A549 (cell line): ENCODE data around the gene F2RL3. TPM values are rescaled to one million over a fixed set of nuclear protein-coding genes. Genes with fewer than 3 reads are reported as not detected.
A peak's percentile ranks its signal among the peaks of the same experiment; 100 is the strongest.

ENCODE experiments used
- ATAC-seq, 2 experiments: fragments of 200-7000 bp in 1 of 2; fragments of >200 bp in 1 of 2; cut with Nextera tagmentation in 1 of 2; cut with Tn5 transposase in 1 of 2; 3 replicates each; pipeline versions ENCODE4 v1.8.0 to v1.9.1; 2018 to 2020; ENCODE audit warnings: mild to moderate bottlenecking in 1 of 2, moderate library complexity in 1 of 2
- CTCF ChIA-PET: fragments of 300-600 bp; sonication (Branson Sonifier 250); formaldehyde crosslinking; extraction: SDS; loops from one replicate; lab custom pipeline; 2021; ENCODE audit warnings: antibody characterized with exemption, inconsistent platforms; lab: Yijun Ruan, JAX
- POLR2A ChIA-PET: fragments of 350-600 bp; formaldehyde crosslinking; extraction: SDS; loops from one replicate; lab custom pipeline; 2021; ENCODE audit warnings: antibody characterized with exemption, inconsistent platforms; lab: Yijun Ruan, JAX
- DNase-seq, 2 experiments: peaks; one replicate each; pipeline versions ENCODE4 v3.0.0 to v3.0.0-alpha.2; 2011 to 2016; ENCODE audit warnings: low read depth in 1 of 2, low spot score in 1 of 2
- FAIRE-seq: peaks from 2 replicates; lab custom pipeline; 2011; peaks lifted over from hg19 to GRCh38; lab: Jason Lieb, UNC
- H3K27ac ChIP-seq, 2 experiments: fragments of >200 bp; sonication (Bioruptor Twin); formaldehyde crosslinking; 3 replicates each; pipeline ENCODE4 v1.5.1; 2016 to 2017
- H3K4me1 ChIP-seq: fragments of >200 bp; sonication (Bioruptor Twin); formaldehyde crosslinking; 3 replicates; pipeline ENCODE4 v1.6.1; 2016
- H3K4me2 ChIP-seq: fragments of >200 bp; sonication (Bioruptor Twin); formaldehyde crosslinking; 3 replicates; pipeline ENCODE4 v1.6.1; 2016
- H3K4me3 ChIP-seq: fragments of >200 bp; sonication (Bioruptor Twin); formaldehyde crosslinking; 3 replicates; pipeline ENCODE4 v1.5.1; 2016
- H3K9me3 ChIP-seq: fragments of >200 bp; sonication (Bioruptor Twin); formaldehyde crosslinking; 3 replicates; pipeline ENCODE4 v1.6.1; 2016
- CHD4 ChIP-seq: fragments of 200-600 bp; sonication (generic); IDR thresholded peaks from 2 replicates; pipeline ENCODE4 v1.6.1; 2016; ENCODE audit warnings: antibody characterized with exemption, mild to moderate bottlenecking, borderline replicate concordance
- EP300 ChIP-seq, 2 experiments: fragments of >200 bp; sonication (Bioruptor Twin); formaldehyde crosslinking; IDR thresholded peaks; 2 replicates in 1 of 2; 3 replicates in 1 of 2; pipeline ENCODE4 v1.6.1; 2016 to 2017
- ESRRA ChIP-seq: fragments of 150-350 bp; IDR thresholded peaks from 2 replicates; pipeline ENCODE4 v1.6.1; 2014; ENCODE audit warnings: mild to moderate bottlenecking, low read length, borderline replicate concordance
- HDAC2 ChIP-seq: fragments of 200-600 bp; sonication (generic); IDR thresholded peaks from 2 replicates; pipeline ENCODE4 v1.6.1; 2016
- HEYL ChIP-seq: fragments of 250-450 bp; sonication (Bioruptor Pico); IDR thresholded peaks from 2 replicates; pipeline ENCODE4 v1.8.0; 2021; ENCODE audit warnings: mild to moderate bottlenecking, moderate library complexity
- HOXA7 ChIP-seq: fragments of 250-450 bp; sonication (Bioruptor Pico); IDR thresholded peaks from 2 replicates; pipeline ENCODE4 v1.5.0; 2020; ENCODE audit warnings: mild to moderate bottlenecking, moderate library complexity
- JUNB ChIP-seq: fragments of >200 bp; sonication (Bioruptor Twin); formaldehyde crosslinking; IDR thresholded peaks from 2 replicates; pipeline ENCODE4 v1.6.1; 2016
- MAZ ChIP-seq: fragments of 150-350 bp; IDR thresholded peaks from 2 replicates; pipeline ENCODE4 v1.6.1; 2014; ENCODE audit warnings: antibody characterized with exemption, low read depth, low read length, borderline replicate concordance
- NFE2L2 ChIP-seq: fragments of 150-350 bp; conservative IDR thresholded peaks from 2 replicates; pipeline ENCODE4 v1.6.1; 2014; ENCODE audit warnings: low read length
- PHF8 ChIP-seq: fragments of 200-600 bp; sonication (generic); IDR thresholded peaks from 2 replicates; pipeline ENCODE4 v1.6.1; 2016; ENCODE audit warnings: low read depth, mild to moderate bottlenecking, antibody characterized with exemption, moderate library complexity, borderline replicate concordance
- POLR2A ChIP-seq: IDR thresholded peaks from 2 replicates; pipeline ENCODE4 v1.6.1; 2012; ENCODE audit warnings: mild to moderate bottlenecking, low read length
- POLR2AphosphoS2 ChIP-seq: conservative IDR thresholded peaks from 2 replicates; pipeline ENCODE4 v1.6.1; 2012; ENCODE audit warnings: low read length, improper control_type of control experiment, inconsistent platforms
- RARB ChIP-seq: fragments of 250-450 bp; sonication (Bioruptor Pico); IDR thresholded peaks from 2 replicates; pipeline ENCODE4 v1.8.0; 2021; ENCODE audit warnings: mild to moderate bottlenecking, moderate library complexity
- RCOR1 ChIP-seq: fragments of 150-350 bp; IDR thresholded peaks from 2 replicates; pipeline ENCODE4 v1.6.1; 2014; ENCODE audit warnings: antibody characterized with exemption, low read length, low read depth
- SMC3 ChIP-seq: fragments of >200 bp; sonication (Bioruptor Twin); formaldehyde crosslinking; IDR thresholded peaks from 3 replicates; pipeline ENCODE4 v1.6.1; 2018; ENCODE audit warnings: inconsistent platforms
- ZFP36 ChIP-seq: fragments of 450-650 bp; IDR thresholded peaks from 2 replicates; pipeline ENCODE4 v1.6.1; 2014; ENCODE audit warnings: borderline replicate concordance; ENCODE audit not compliant: partially characterized antibody
- WGBS: methylation state at CpG from one replicate; pipeline ENCODE4 v1.1.6; 2017; ENCODE audit errors: missing lambda C conversion rate; 5-methylcytosine and 5-hydroxymethylcytosine counted together
- polyA plus RNA-seq, 4 experiments: library from polyadenylated mRNA; depleted of rRNA in 3 of 4; stranded (reverse); fragments of >200 nt; fragmentation: RNase III in 1 of 4; extraction: RNeasy Plus Mini Kit Qiagen cat#74134 plus additional on column Dnase treatment in 1 of 4; gene quantifications; 2 replicates in 3 of 4; 3 replicates in 1 of 4; pipeline ENCODE4 v1.2.3, GENCODE V29; 2011 to 2017
- TF ChIP-seq, protein P1 (sequence below): IDR thresholded peaks from 2 replicates; pipeline ENCODE4 v1.6.1; 2012
- TF ChIP-seq, protein P2 (sequence below): fragments of 200-600 bp; sonication (generic); IDR thresholded peaks from 2 replicates; pipeline ENCODE4 v1.6.1; 2016; ENCODE audit warnings: antibody characterized with exemption, mild to moderate bottlenecking, moderate library complexity
- TF ChIP-seq, protein P3 (sequence below): IDR thresholded peaks from 2 replicates; pipeline ENCODE4 v1.6.1; 2012
- TF ChIP-seq, protein P4 (sequence below): IDR thresholded peaks from 2 replicates; pipeline ENCODE4 v1.6.1; 2012; ENCODE audit warnings: low read depth, borderline replicate concordance

The F2RL3 gene
- polyA plus RNA-seq, 2 of the 4 experiments (the other 2 are of a cell fraction) = not detected

DNA sequence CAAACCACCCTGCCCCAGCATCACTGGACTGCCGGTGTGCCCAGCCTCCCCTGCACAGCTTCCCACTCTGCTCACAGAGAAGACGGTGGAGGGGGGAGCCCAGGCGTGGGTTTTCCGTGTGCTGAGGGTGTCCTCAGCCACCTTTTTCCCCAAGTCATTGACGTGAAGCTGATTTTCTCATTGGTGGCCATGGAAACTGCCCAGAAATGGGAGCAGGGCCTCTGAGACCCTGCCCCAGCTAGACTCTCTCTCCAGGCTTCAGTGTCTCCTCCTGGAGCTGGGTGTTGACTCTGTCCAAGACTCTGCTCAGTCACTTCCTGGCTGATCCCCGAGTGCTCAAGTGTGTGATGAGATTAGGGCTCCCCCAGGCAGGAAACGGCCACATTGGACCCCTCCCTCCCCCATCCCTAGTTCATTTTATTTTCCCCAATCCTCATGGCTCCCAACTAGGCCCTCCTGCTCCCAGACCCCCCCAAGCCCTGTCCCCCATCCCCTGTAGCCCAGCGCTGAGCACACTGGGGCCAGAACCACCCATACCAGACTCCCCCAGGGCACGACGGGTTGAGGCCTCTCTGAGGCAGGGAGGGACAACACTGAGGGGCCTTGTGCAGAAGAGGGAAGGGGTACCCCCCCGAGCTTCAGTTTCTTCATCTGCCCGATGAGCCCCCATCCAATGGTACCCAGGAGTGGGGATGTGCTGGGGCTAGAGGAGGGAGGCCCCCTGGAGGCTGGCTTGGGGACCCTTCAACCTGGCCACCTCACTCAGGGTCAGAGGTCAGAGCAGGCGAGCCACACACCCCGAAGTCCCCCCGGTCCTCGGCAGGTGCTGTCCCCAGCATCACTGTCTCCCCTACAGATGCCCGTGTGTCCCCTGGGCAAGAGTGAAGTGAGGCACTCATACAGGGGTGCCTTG, 1.2 kb upstream of the F2RL3 start (continued):
- TF ChIP-seq POLR2A = no peak

DNA sequence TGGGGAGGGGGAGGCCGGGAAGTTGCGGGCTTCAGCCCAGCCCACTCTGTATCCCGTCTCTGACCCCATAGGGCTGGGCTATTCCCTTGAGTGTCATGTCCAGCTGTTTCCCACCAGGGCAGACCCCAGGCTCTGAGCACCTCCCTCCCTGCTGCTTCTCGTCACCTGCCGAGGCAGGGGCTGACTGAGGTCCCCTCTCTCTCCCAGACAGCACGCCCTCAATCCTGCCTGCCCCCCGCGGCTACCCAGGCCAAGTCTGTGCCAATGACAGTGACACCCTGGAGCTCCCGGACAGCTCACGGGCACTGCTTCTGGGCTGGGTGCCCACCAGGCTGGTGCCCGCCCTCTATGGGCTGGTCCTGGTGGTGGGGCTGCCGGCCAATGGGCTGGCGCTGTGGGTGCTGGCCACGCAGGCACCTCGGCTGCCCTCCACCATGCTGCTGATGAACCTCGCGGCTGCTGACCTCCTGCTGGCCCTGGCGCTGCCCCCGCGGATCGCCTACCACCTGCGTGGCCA, 625 bp downstream of the F2RL3 start:
- H3K4me1 ChIP-seq = no peaks in the 10 kb centered on the region
- no peaks in the 10 kb centered on the region for H3K9me3 ChIP-seq
- no peak overlapping the region for H3K4me2 ChIP-seq
- POLR2A ChIA-PET = no interaction called here
- no peak for DNase-seq
- CTCF ChIA-PET = no interaction called here
- ATAC-seq = peak; percentile 25 to 32; a peak in 1 of 6 replicates
- no peak overlapping the region for H3K4me3 ChIP-seq
- H3K27ac ChIP-seq = no peak overlapping the region
- no peak for FAIRE-seq
- no peak for TF ChIP-seq EP300 (IDR thresholded peaks at IDR 0.05)
- TF ChIP-seq RARB (CRISPR knock-in tag) = no peak
- no peak for TF ChIP-seq HEYL (CRISPR knock-in tag)
- TF ChIP-seq PHF8 = no peak
- TF ChIP-seq SMC3 = no peak
- TF ChIP-seq MAZ = no peak
- TF ChIP-seq JUNB = no peak
- no peak for TF ChIP-seq ESRRA
- WGBS = 83% methylated on average over 9 of the region's 22 CpGs

DNA sequence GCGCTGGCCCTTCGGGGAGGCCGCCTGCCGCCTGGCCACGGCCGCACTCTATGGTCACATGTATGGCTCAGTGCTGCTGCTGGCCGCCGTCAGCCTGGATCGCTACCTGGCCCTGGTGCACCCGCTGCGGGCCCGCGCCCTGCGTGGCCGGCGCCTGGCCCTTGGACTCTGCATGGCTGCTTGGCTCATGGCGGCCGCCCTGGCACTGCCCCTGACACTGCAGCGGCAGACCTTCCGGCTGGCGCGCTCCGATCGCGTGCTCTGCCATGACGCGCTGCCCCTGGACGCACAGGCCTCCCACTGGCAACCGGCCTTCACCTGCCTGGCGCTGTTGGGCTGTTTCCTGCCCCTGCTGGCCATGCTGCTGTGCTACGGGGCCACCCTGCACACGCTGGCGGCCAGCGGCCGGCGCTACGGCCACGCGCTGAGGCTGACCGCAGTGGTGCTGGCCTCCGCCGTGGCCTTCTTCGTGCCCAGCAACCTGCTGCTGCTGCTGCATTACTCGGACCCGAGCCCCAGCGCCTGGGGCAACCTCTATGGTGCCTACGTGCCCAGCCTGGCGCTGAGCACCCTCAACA, 1.2 kb downstream of the F2RL3 start:
- H3K27ac ChIP-seq = no peak overlapping the region
- no peaks in the 10 kb centered on the region for H3K4me1 ChIP-seq
- WGBS = 92% methylated on average over 20 of the region's 48 CpGs
- no peak overlapping the region for H3K4me2 ChIP-seq
- H3K4me3 ChIP-seq = no peak overlapping the region
- ChIA-PET CTCF (no interaction called here), POLR2A (no interaction called here)
- FAIRE-seq (no peak), ATAC-seq (no peak), DNase-seq (no peak)
- no peak for TF ChIP-seq HDAC2
- no peak for TF ChIP-seq EP300 (IDR thresholded peaks at IDR 0.05)
- TF ChIP-seq RCOR1 = no peak
- no peak for TF ChIP-seq POLR2AphosphoS2
- TF ChIP-seq, protein P1, sequence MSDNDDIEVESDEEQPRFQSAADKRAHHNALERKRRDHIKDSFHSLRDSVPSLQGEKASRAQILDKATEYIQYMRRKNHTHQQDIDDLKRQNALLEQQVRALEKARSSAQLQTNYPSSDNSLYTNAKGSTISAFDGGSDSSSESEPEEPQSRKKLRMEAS = no peak
- no peak for TF ChIP-seq CHD4
- no peak for TF ChIP-seq SMC3
- TF ChIP-seq, protein P2, sequence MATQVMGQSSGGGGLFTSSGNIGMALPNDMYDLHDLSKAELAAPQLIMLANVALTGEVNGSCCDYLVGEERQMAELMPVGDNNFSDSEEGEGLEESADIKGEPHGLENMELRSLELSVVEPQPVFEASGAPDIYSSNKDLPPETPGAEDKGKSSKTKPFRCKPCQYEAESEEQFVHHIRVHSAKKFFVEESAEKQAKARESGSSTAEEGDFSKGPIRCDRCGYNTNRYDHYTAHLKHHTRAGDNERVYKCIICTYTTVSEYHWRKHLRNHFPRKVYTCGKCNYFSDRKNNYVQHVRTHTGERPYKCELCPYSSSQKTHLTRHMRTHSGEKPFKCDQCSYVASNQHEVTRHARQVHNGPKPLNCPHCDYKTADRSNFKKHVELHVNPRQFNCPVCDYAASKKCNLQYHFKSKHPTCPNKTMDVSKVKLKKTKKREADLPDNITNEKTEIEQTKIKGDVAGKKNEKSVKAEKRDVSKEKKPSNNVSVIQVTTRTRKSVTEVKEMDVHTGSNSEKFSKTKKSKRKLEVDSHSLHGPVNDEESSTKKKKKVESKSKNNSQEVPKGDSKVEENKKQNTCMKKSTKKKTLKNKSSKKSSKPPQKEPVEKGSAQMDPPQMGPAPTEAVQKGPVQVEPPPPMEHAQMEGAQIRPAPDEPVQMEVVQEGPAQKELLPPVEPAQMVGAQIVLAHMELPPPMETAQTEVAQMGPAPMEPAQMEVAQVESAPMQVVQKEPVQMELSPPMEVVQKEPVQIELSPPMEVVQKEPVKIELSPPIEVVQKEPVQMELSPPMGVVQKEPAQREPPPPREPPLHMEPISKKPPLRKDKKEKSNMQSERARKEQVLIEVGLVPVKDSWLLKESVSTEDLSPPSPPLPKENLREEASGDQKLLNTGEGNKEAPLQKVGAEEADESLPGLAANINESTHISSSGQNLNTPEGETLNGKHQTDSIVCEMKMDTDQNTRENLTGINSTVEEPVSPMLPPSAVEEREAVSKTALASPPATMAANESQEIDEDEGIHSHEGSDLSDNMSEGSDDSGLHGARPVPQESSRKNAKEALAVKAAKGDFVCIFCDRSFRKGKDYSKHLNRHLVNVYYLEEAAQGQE = no peak
- TF ChIP-seq, protein P3, sequence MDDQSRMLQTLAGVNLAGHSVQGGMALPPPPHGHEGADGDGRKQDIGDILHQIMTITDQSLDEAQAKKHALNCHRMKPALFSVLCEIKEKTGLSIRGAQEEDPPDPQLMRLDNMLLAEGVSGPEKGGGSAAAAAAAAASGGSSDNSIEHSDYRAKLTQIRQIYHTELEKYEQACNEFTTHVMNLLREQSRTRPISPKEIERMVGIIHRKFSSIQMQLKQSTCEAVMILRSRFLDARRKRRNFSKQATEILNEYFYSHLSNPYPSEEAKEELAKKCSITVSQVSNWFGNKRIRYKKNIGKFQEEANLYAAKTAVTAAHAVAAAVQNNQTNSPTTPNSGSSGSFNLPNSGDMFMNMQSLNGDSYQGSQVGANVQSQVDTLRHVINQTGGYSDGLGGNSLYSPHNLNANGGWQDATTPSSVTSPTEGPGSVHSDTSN = no peak
- TF ChIP-seq HOXA7 (CRISPR knock-in tag) = no peak
- no peak for TF ChIP-seq PHF8
- no peak for TF ChIP-seq ZFP36
- TF ChIP-seq NFE2L2 = no peak
- TF ChIP-seq, protein P4, sequence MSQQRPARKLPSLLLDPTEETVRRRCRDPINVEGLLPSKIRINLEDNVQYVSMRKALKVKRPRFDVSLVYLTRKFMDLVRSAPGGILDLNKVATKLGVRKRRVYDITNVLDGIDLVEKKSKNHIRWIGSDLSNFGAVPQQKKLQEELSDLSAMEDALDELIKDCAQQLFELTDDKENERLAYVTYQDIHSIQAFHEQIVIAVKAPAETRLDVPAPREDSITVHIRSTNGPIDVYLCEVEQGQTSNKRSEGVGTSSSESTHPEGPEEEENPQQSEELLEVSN = no peak
- no peaks in the 10 kb centered on the region for H3K9me3 ChIP-seq
